Activated CD8-positive, alpha-beta memory T cell treated with anti-CD3 and anti-CD28 coated beads, Interleukin-2, amount 10 ng/mL, durations not matched to agents 7 days and 5 days (primary cell): Measurements from ENCODE around the gene MMP19. TPM values are rescaled to one million over a fixed set of nuclear protein-coding genes. Genes with fewer than 3 reads are reported as not detected.
"Not testable (repeated sequence)": the region's sequence is repeated elsewhere in the genome, so short reads cannot be mapped to it uniquely, and the experiment has no call there.

ENCODE experiments used
- ATAC-seq: fragments of 150-1000 bp; cut with Tn5 transposase; one replicate; pipeline ENCODE4 v1.10.0; 2021; ENCODE audit warnings: moderate library complexity
- CTCF ChIA-PET: fragments of 350-600 bp; sonication (Branson Sonifier 250); formaldehyde crosslinking; loops from one replicate; lab custom pipeline; 2021; ENCODE audit warnings: antibody characterized with exemption; lab: Charles Lee
- DNase-seq: peaks from one replicate; pipeline ENCODE4 v3.0.0-alpha.2; 2020
- H3K27ac Mint-ChIP-seq: one replicate; pipeline ENCODE4 v1.8.0; 2021; ENCODE audit warnings: mild to moderate bottlenecking, mixed read lengths
- H3K27me3 Mint-ChIP-seq: one replicate; pipeline ENCODE4 v1.8.0; 2021; ENCODE audit warnings: mixed read lengths
- H3K36me3 Mint-ChIP-seq: one replicate; pipeline ENCODE4 v1.8.0; 2021; ENCODE audit warnings: mild to moderate bottlenecking, mixed read lengths
- H3K4me1 Mint-ChIP-seq: one replicate; pipeline ENCODE4 v1.8.0; 2021; ENCODE audit warnings: mixed read lengths
- H3K4me3 Mint-ChIP-seq: one replicate; pipeline ENCODE4 v1.8.0; 2021; ENCODE audit warnings: mild to moderate bottlenecking, moderate library complexity, mixed read lengths
- H3K9me3 Mint-ChIP-seq: one replicate; pipeline ENCODE4 v1.8.0; 2022; ENCODE audit warnings: low read depth, mixed read lengths
- total RNA-seq, 2 experiments: library from RNA; stranded (reverse); gene quantifications; one replicate each; pipeline ENCODE4 v1.2.3, GENCODE V29; 2021

The MMP19 gene, protein sequence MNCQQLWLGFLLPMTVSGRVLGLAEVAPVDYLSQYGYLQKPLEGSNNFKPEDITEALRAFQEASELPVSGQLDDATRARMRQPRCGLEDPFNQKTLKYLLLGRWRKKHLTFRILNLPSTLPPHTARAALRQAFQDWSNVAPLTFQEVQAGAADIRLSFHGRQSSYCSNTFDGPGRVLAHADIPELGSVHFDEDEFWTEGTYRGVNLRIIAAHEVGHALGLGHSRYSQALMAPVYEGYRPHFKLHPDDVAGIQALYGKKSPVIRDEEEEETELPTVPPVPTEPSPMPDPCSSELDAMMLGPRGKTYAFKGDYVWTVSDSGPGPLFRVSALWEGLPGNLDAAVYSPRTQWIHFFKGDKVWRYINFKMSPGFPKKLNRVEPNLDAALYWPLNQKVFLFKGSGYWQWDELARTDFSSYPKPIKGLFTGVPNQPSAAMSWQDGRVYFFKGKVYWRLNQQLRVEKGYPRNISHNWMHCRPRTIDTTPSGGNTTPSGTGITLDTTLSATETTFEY
- not detected for total RNA-seq

DNA sequence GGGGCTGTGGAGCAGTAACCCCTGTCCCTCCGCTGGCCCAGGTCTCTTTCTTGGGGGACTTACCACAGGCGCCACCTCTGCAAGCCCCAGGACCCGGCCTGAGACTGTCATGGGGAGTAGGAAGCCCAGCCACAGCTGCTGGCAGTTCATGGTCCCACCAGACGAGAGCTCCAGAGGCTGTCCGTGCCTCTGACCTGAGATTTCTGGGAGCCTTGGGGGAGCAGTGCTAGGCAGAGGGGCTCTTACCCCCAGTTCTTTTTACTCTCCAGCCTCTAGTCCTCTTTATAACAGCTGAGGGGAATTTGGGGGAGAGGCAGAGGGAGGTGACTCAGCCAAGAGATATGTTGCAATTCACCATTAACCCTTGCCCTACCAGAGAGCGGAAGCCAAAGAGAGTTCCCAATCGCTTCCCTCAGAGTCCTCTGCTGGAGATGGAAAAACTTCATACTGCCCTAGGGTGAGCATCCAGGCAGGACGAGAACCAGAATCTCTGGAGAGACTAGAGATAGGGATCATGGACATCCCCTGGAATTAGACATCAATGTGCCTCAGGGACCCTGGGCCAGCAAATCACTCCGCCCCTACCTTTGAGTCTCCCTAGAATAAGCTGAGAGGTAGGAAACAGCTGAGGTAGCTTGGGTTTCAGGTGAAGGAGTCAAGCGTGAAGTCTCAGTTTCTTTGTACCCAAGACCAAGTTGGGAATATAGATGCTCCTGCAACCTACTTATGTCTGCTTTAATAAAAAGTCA, at the start of gene MMP19:
MMP19 (minus strand) TSS at position 256 of the 749 bp plus-strand sequence; CDS start at position 150, 106 bp downstream.
- CTCF ChIA-PET: no interaction called here
- peaks cover 10% of the 10 kb centered on the region for H3K4me1 Mint-ChIP-seq
- no peaks in the 10 kb centered on the region for H3K9me3 Mint-ChIP-seq
- H3K4me3 Mint-ChIP-seq: no peak within 1 kb of the TSS
- H3K27me3 Mint-ChIP-seq: no peaks in the 10 kb centered on the region
- DNase-seq (no peak), ATAC-seq (no peak)
- H3K36me3 Mint-ChIP-seq: no peaks in the 10 kb centered on the region
- no peak within 1 kb of the TSS for H3K27ac Mint-ChIP-seq

GRCh38 chr12:55891310-55891709, 48.6 kb upstream of the MMP19 start:
- Mint-ChIP-seq H3K36me3 (no peaks in the 10 kb centered on the region), H3K4me3 (no peak overlapping the region), H3K4me1 (no peaks in the 10 kb centered on the region), H3K9me3 (no peaks in the 10 kb centered on the region), H3K27ac (no peak overlapping the region), H3K27me3 (no peaks in the 10 kb centered on the region)
- CTCF ChIA-PET: interaction anchor here (0.7 kb wide), 1 partner anchor 153 kb away, joined by 3 read pairs; no protein-coding TSS in a partner anchor
- ATAC-seq: no peak
- no peak for DNase-seq

DNA sequence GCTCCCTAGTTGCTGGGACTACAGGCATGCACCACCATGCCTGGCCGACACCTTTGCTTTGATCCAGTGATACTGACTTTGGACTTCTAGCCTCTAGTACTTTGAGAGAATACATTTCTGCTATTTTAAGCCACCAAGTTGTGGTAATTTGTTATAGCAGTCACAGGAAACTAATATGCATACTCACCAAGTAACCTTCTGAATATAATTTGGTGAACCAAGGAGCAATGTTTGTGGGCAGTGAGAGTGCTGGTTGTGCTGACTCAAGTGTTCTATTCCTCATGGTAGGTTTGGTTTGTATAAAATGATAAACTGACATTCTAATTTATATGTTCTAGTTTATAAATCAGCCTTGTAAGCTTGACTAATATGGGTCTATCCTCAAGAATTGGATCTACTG, 42.4 kb upstream of the MMP19 start:
- Mint-ChIP-seq H3K9me3 (no peaks in the 10 kb centered on the region), H3K27ac (no peak overlapping the region), H3K4me3 (no peak overlapping the region), H3K27me3 (no peaks in the 10 kb centered on the region), H3K4me1 (peaks cover 13% of the 10 kb centered on the region), H3K36me3 (peaks cover 1% of the 10 kb centered on the region)
- CTCF ChIA-PET: interaction anchor here (1.3 kb wide), 1 partner anchor 56 kb away, joined by 4 read pairs; the partner anchor contains the start of gene DNAJC14
- DNase-seq (no peak), ATAC-seq (no peak)

DNA sequence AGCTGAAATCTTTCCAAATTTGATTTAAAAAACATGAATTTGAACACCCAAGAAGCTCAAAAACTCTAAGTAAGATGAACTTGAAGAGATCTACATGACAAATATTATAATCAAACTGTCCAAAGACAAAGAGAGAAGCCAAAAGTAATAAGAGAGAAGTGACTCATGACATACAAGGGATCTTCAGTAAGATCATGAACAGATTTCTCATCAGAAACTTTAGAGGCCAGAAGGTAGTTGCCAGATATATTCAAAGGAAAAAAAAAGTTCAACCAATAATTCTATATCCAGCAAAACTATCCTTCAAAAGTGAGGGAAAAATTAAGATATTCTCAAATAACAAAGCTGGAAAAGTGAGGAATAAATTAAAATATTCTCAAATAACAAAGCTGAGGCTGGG, 35.1 kb upstream of the MMP19 start:
- peaks cover 7% of the 10 kb centered on the region for H3K4me1 Mint-ChIP-seq
- H3K27me3 Mint-ChIP-seq: no peaks in the 10 kb centered on the region
- H3K9me3 Mint-ChIP-seq: peaks cover 8% of the 10 kb centered on the region
- H3K27ac Mint-ChIP-seq: no peak overlapping the region
- DNase-seq: no peak
- peaks cover 12% of the 10 kb centered on the region for H3K36me3 Mint-ChIP-seq
- no peak for ATAC-seq
- CTCF ChIA-PET: interaction anchor here (1.1 to 1.3 kb wide), 2 partner anchors 13 to 139 kb away, joined by 4 read pairs; no protein-coding TSS in a partner anchor
- no peak overlapping the region for H3K4me3 Mint-ChIP-seq

- H3K27ac Mint-ChIP-seq: no peak overlapping the region
- CTCF ChIA-PET: interaction anchor here (1.1 kb wide), 1 partner anchor 65 kb away, joined by 3 read pairs; no protein-coding TSS in a partner anchor
- H3K9me3 Mint-ChIP-seq: peaks cover 8% of the 10 kb centered on the region
- peaks cover 4% of the 10 kb centered on the region for H3K4me1 Mint-ChIP-seq
- peaks cover 11% of the 10 kb centered on the region for H3K36me3 Mint-ChIP-seq
- DNase-seq (no peak), ATAC-seq (no peak)
- H3K4me3 Mint-ChIP-seq: no peak overlapping the region
- no peaks in the 10 kb centered on the region for H3K27me3 Mint-ChIP-seq
These were observed 33.1 kb upstream of the MMP19 start for GRCh38 chr12:55875704-55876467.

DNA sequence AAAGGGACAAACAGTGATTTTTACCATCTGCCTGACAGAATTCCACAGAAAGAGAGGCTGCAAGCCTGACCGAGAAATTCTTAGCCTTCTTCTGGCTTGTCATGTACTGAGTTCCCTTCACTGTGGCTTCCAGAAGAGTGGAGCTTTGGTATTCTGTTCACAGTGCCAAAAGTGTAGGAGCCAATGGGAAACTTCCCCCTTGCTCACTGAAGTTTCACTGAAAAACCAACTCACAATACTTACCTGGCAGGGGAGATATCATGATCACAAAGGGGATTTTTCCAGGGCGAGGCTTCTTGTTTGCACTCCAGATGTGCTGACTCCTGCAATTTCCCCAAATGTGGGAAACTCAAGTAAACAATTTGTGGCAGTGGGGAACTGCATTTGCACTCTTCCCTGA, 31.7 kb upstream of the MMP19 start:
- peaks cover 2% of the 10 kb centered on the region for H3K4me1 Mint-ChIP-seq
- peaks cover 8% of the 10 kb centered on the region for H3K9me3 Mint-ChIP-seq
- H3K27me3 Mint-ChIP-seq: no peaks in the 10 kb centered on the region
- no peak overlapping the region for H3K27ac Mint-ChIP-seq
- H3K36me3 Mint-ChIP-seq: peaks cover 11% of the 10 kb centered on the region
- no peak overlapping the region for H3K4me3 Mint-ChIP-seq
- CTCF ChIA-PET: no interaction called here
- no peak for DNase-seq
- no peak for ATAC-seq

DNA sequence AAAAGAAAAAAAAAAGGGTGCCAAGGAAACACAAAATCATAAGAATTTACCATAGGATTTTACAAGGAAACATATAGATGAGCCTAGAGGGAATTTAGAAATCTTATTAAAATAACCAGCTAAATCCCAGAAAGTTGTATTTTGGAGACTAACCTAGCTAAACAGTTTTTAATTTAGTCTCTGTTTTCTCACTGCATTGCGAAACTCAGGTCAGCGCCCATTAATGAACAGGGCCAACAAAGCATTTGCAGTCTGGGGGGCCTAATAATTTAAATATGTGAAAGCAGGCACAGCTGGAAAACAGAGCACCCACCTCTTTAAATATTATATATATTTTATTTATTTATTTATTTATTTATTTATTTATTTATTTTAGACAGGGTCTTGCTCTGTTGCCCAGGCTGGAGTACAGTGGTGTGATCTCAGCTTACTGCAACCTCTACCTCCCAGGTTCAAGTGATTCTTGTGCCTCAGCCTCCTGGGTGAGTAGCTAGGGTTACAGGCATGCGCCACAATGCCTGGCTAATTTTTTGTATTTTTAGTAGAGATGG, 23.8 kb upstream of the MMP19 start:
- not testable (repeated sequence) for DNase-seq, H3K36me3 Mint-ChIP-seq, H3K27ac Mint-ChIP-seq, H3K4me3 Mint-ChIP-seq, H3K27me3 Mint-ChIP-seq, H3K9me3 Mint-ChIP-seq, H3K4me1 Mint-ChIP-seq, ATAC-seq
- CTCF ChIA-PET: interaction anchor here (0.6 kb wide), 1 partner anchor 37 kb away, joined by 3 read pairs; the partner anchor contains the start of gene DNAJC14

DNA sequence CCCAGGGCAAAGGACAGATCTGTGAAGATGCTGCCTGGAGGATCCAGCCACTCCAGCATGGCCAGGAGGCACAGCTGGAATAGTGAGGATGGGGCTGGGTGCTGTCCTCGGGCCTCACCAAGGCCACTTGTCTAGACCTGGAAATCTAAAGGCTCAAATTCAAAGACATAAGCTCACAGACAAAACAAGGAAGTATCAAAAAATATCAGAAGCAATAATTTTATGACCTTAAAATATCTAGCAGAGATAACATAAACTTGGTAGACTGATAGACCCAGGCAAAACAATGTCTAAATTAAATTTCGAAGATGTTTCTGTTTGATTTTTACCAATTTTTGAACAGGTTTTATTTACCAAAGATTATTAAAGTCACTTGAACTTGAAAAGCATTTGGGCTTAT, 22.6 kb upstream of the MMP19 start:
- no peaks in the 10 kb centered on the region for H3K27me3 Mint-ChIP-seq
- ATAC-seq (no peak), DNase-seq (no peak)
- no peak overlapping the region for H3K27ac Mint-ChIP-seq
- no peak overlapping the region for H3K4me3 Mint-ChIP-seq
- H3K4me1 Mint-ChIP-seq: no peaks in the 10 kb centered on the region
- H3K36me3 Mint-ChIP-seq: peaks cover 3% of the 10 kb centered on the region
- H3K9me3 Mint-ChIP-seq: peaks cover 3% of the 10 kb centered on the region
- CTCF ChIA-PET: interaction anchor here (0.9 to 1.4 kb wide), 2 partner anchors 12 to 61 kb away, joined by 3 to 4 read pairs; no protein-coding TSS in a partner anchor

GRCh38 chr12:55862931-55863330, 20.2 kb upstream of the MMP19 start:
- H3K27ac Mint-ChIP-seq, H3K27me3 Mint-ChIP-seq, ATAC-seq, H3K9me3 Mint-ChIP-seq, H3K4me1 Mint-ChIP-seq, H3K36me3 Mint-ChIP-seq, H3K4me3 Mint-ChIP-seq, DNase-seq: not testable (repeated sequence)
- CTCF ChIA-PET: interaction anchor here (1.2 kb wide), 1 partner anchor 77 kb away, joined by 3 read pairs; no protein-coding TSS in a partner anchor

DNA sequence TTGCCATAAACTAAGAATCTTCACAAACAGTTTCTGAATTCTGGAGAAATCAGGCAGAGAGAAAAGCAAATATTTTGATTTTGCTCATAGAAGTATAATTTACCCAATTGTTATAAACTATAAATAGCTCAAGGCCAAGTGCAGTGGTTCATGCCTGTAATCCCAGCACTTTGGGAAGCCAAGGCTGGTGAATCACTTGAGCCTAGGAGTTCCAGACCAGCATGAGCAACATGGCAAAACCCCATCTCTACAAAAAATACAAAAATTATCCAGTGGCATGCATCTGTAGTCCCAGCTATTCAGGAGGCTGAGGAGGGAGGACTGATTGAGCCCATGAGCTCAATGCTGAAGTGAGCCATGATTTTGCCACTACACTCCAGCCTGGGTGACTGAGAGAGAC, 19.6 kb upstream of the MMP19 start:
- no peak overlapping the region for H3K27ac Mint-ChIP-seq
- no peaks in the 10 kb centered on the region for H3K4me1 Mint-ChIP-seq
- H3K36me3 Mint-ChIP-seq: peaks cover 3% of the 10 kb centered on the region
- peaks cover 3% of the 10 kb centered on the region for H3K9me3 Mint-ChIP-seq
- no peak for ATAC-seq
- CTCF ChIA-PET: no interaction called here
- H3K27me3 Mint-ChIP-seq: peaks cover 3% of the 10 kb centered on the region
- H3K4me3 Mint-ChIP-seq: no peak overlapping the region
- DNase-seq: no peak

- peaks cover 3% of the 10 kb centered on the region for H3K9me3 Mint-ChIP-seq
- DNase-seq (no peak), ATAC-seq (no peak)
- H3K4me3 Mint-ChIP-seq: no peak overlapping the region
- H3K36me3 Mint-ChIP-seq: peaks cover 3% of the 10 kb centered on the region
- CTCF ChIA-PET: no interaction called here
- H3K4me1 Mint-ChIP-seq: no peaks in the 10 kb centered on the region
- peaks cover 3% of the 10 kb centered on the region for H3K27me3 Mint-ChIP-seq
- H3K27ac Mint-ChIP-seq: no peak overlapping the region
These were observed 19.1 kb upstream of the MMP19 start for GRCh38 chr12:55861871-55862270.

DNA sequence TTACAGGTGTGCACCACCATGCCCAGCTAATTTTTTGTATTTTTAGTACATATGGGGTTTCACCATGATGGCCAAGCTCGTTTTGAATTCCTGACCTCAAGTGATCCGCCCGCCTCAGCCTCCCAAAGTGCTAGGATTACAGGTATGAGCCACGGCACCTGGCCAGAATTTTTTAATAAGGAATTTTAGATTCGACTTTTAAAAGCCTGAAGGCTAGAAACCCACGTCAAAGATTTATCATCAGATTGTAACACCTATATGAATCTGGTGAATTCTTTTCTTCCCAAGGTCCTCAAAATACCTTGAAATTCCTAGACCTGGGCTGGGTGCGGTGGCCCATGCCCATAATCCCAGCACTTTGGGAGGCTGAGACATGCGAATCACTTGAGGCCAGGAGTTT, 18.7 kb upstream of the MMP19 start:
- peaks cover 3% of the 10 kb centered on the region for H3K36me3 Mint-ChIP-seq
- no peak for DNase-seq
- no peak overlapping the region for H3K27ac Mint-ChIP-seq
- ATAC-seq: no peak
- CTCF ChIA-PET: no interaction called here
- H3K4me1 Mint-ChIP-seq: no peaks in the 10 kb centered on the region
- H3K27me3 Mint-ChIP-seq: peaks cover 3% of the 10 kb centered on the region
- H3K9me3 Mint-ChIP-seq: peaks cover 3% of the 10 kb centered on the region
- no peak overlapping the region for H3K4me3 Mint-ChIP-seq
